Measurements from ENCODE around the gene GOLPH3L. TPM values are rescaled to one million over a fixed set of nuclear protein-coding genes. Genes with fewer than 3 reads are reported as not detected.

The GOLPH3L gene
- total and polyA plus RNA-seq, 10 of the 15 experiments (the other 5 are each of a cell fraction or from before 2014, with no cell fraction given), result 7.7 to 29.9 (median 19.2) TPM

DNA sequence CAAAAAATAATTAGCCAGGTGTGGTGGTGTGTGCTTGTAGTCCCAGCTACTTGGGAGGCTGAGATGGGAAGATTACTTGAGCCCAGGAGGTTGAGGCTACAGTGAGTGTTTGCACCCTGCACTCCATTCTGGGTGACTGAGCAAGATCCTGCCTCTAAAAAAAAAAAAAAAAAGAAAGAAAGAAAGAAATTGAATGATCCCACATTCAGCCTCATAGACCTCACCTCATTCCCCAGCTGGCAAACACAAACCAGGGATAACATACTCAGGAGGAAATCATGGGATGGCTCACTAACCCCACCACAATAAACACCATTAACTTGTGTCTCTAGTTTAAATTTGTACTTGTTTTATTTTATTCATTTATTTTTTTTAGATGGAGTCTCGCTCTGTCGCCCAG lies 76.0 kb downstream of the GOLPH3L start:
- CTCF ChIA-PET, result interaction anchor here (0.9 to 14.0 kb wide), 14 partner anchors 8 to 301 kb away, joined by 3 to 390 read pairs (median 6); partner anchors contain the start of genes ENSA, GOLPH3L and MCL1
- no peak for TF ChIP-seq CREM (IDR thresholded peaks at IDR 0.05; ENCODE audit: low read depth)
- no peak for TF ChIP-seq CHD1 (IDR thresholded peaks at IDR 0.05; ENCODE audit: low read depth, low read length)
- TF ChIP-seq, protein P1, sequence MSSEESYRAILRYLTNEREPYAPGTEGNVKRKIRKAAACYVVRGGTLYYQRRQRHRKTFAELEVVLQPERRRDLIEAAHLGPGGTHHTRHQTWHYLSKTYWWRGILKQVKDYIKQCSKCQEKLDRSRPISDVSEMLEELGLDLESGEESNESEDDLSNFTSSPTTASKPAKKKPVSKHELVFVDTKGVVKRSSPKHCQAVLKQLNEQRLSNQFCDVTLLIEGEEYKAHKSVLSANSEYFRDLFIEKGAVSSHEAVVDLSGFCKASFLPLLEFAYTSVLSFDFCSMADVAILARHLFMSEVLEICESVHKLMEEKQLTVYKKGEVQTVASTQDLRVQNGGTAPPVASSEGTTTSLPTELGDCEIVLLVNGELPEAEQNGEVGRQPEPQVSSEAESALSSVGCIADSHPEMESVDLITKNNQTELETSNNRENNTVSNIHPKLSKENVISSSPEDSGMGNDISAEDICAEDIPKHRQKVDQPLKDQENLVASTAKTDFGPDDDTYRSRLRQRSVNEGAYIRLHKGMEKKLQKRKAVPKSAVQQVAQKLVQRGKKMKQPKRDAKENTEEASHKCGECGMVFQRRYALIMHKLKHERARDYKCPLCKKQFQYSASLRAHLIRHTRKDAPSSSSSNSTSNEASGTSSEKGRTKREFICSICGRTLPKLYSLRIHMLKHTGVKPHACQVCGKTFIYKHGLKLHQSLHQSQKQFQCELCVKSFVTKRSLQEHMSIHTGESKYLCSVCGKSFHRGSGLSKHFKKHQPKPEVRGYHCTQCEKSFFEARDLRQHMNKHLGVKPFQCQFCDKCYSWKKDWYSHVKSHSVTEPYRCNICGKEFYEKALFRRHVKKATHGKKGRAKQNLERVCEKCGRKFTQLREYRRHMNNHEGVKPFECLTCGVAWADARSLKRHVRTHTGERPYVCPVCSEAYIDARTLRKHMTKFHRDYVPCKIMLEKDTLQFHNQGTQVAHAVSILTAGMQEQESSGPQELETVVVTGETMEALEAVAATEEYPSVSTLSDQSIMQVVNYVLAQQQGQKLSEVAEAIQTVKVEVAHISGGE (CRISPR knock-in tag; IDR thresholded peaks at IDR 0.05), result no peak
- no peak for TF ChIP-seq CBFB (IDR thresholded peaks at IDR 0.05; ENCODE audit: low read depth)
- TF ChIP-seq HDGF (IDR thresholded peaks at IDR 0.05), result no peak
- TF ChIP-seq ZZZ3 (IDR thresholded peaks at IDR 0.05; ENCODE audit: control insufficient read depth, insufficient read length, low read depth), result no peak

More for the DNA sequence above, 76.0 kb downstream of the GOLPH3L start:
- H3K4me3 ChIP-seq, result no peak overlapping the region
- H2AFZ ChIP-seq (ENCODE audit: control insufficient read depth, low read depth, low read length), result no peak overlapping the region
- WGBS (ENCODE audit: insufficient coverage, insufficient replicate concordance, low lambda C conversion rate, missing lambda C conversion rate), result 94% methylated on average over 2 of the region's 2 CpGs
- H3K36me3 ChIP-seq (ENCODE audit: control insufficient read depth in 2 of 2, insufficient read depth in 2 of 2, low read length in 1 of 2), result peaks cover 0 to 33% of the 10 kb centered on the region in 2 experiments
- H3K27ac ChIP-seq (ENCODE audit: control insufficient read depth, insufficient read depth), result no peak overlapping the region
- no peak overlapping the region for H3K4me2 ChIP-seq (ENCODE audit: control insufficient read depth, insufficient read depth)
- intact Hi-C loops (cut with micrococcal nuclease; ENCODE audit: unreplicated experiment), result loop anchor here (1.0 to 10.0 kb wide), 5 partner anchors 60 to 354 kb away; partner anchors contain the start of genes CERS2, CTSS, SETDB1 and TARS2
- ATAC-seq, result no peak
- no TSS peak for BruUV-seq (replicated peaks)
- H3K27me3 ChIP-seq (replicated peaks in 1 of 2; ENCODE audit: control insufficient read depth in 2 of 2, insufficient read depth in 2 of 2, low read length in 1 of 2), result no peaks in the 10 kb centered on the region
- H3K4me1 ChIP-seq (ENCODE audit: control insufficient read depth, insufficient read depth, low read length), result peaks cover 23% of the 10 kb centered on the region
- DNase-seq (ENCODE audit: low read depth, low spot score), result no peak
- no peaks in the 10 kb centered on the region for H4K20me1 ChIP-seq (ENCODE audit: control insufficient read depth, insufficient read depth)
- peaks cover 5% of the 10 kb centered on the region for H3K79me2 ChIP-seq (ENCODE audit: control insufficient read depth, insufficient read depth, low read length)
- POLR2A ChIA-PET, result interaction anchor here (1.0 to 8.7 kb wide), 5 partner anchors 12 to 71 kb away, joined by 3 to 67 read pairs (median 8); no protein-coding TSS in a partner anchor
- SMC1A ChIA-PET (ENCODE audit: uncharacterized antibody, unreplicated experiment), result interaction anchor here (0.7 to 18.8 kb wide), 12 partner anchors 9 to 365 kb away, joined by 3 to 367 read pairs (median 3); partner anchors contain the start of gene MCL1
- H3K9ac ChIP-seq (ENCODE audit: control insufficient read depth, insufficient read depth, low read length), result no peak overlapping the region
- no peak for FAIRE-seq
- H3K9me3 ChIP-seq (replicated peaks; ENCODE audit: control insufficient read depth, insufficient read depth, low read length), result no peaks in the 10 kb centered on the region
- in situ Hi-C loops (cut with MboI), result no loop called here
- RAD21 ChIA-PET (ENCODE audit: unreplicated experiment), result interaction anchor here (0.6 to 7.4 kb wide), 10 partner anchors 9 to 301 kb away, joined by 3 to 149 read pairs (median 4); partner anchors contain the start of genes ENSA and MCL1
